ENCODE measurements around the gene ADD1. TPM values are rescaled to one million over a fixed set of nuclear protein-coding genes. Genes with fewer than 3 reads are reported as not detected.

Gene ADD1
- total and polyA plus RNA-seq, 2 experiments from 2014 or later, result 175 to 219 TPM

DNA sequence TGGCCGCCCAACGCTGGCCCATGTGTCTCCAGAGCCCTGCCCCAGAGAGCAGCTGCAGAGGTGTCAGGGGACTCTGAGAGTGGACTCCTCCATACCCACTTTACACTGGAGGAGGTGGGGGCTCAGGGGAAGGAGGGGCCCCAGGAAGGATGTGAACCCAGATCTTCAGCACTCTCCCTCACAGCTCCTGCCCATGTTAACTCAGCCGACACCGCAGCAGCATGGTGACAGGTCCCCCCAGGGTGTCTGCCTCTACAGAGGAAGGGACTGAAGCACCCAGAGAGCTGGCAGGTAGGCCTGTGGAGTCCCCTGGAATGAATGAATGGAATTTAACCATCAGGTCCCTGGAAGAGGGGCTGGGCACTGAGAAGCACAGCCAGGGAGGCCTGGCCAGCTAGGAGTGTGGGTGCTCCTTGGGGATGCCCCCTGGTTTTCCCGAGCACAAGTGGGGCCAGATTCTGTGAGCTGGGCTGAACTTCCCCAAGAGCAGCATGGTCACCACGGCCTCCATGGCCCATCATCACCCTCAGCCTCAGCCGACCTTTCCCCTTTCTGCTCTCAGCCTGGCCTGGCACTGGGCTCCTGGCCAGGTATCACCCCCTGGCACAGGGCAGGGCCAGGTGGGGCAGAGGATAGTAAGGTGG, 28.9 kb upstream of the ADD1 start:
- no peaks in the 10 kb centered on the region for H3K9me3 ChIP-seq (ENCODE audit: low read depth)
- no peak overlapping the region for H3K4me3 ChIP-seq
- H3K79me2 ChIP-seq (ENCODE audit: insufficient read depth), result peaks cover 85% of the 10 kb centered on the region
- peaks cover 11% of the 10 kb centered on the region for H3K4me1 ChIP-seq (ENCODE audit: insufficient read depth)
- WGBS, 2 experiments (ENCODE audit: low coverage in 1 of 2, low lambda C conversion rate in 2 of 2, missing lambda C conversion rate in 2 of 2), result 72 to 74% methylated on average over 7 of the region's 7 CpGs
- no peak overlapping the region for H3K4me2 ChIP-seq (ENCODE audit: unreplicated experiment)
- H2AFZ ChIP-seq, result no peak overlapping the region
- in situ Hi-C loops (cut with MboI), result no loop called here
- H3K9me2 ChIP-seq (ENCODE audit: insufficient read depth), result no peaks in the 10 kb centered on the region
- peaks cover 9% of the 10 kb centered on the region; the same call in 1 of the 2 replicates for H3F3A ChIP-seq (ENCODE audit: insufficient read depth)
- H4K20me1 ChIP-seq (ENCODE audit: insufficient read depth), result no peaks in the 10 kb centered on the region
- no peaks in the 10 kb centered on the region for H3K36me3 ChIP-seq (ENCODE audit: low read depth)
- H3K27ac ChIP-seq, result no peak overlapping the region
- no peak for DNase-seq
- no peaks in the 10 kb centered on the region for H3K27me3 ChIP-seq (replicated peaks; ENCODE audit: insufficient read depth)
- TF ChIP-seq EZH2phosphoT487 (IDR thresholded peaks at IDR 0.05; ENCODE audit: insufficient read depth, low read depth), result no peak
- TF ChIP-seq EZH2 (IDR thresholded peaks at IDR 0.05; ENCODE audit: insufficient read depth, poor library complexity, severe bottlenecking), result no peak
- H3K9ac ChIP-seq, result no peak overlapping the region

DNA sequence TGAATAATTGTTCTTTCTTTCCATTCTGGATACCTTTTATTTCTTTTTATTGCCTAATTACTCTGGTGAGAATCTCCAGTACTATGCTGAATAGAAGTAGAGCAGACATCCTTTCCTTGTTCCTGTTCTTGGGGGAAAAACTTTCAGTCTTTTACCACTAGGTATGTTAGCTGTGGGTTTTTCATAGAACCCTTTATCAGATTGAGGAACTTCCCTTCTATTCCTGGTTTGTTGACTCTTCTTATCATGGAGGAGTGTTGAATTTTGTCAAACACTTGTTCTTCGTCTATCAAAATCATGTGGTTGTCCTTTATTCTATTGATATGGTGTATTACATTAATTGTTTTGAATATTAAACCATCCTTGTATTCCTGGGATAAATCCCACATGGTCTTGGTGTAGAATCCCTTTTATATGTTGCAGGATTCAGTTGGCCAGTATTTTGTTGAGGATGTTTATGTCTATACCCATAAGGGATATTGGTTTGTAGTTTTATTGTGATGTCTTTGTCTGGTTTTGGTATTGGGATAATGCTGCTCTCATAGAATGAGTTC, 27.2 kb upstream of the ADD1 start:
- H3K9me3 ChIP-seq (ENCODE audit: low read depth), result no peaks in the 10 kb centered on the region
- no peaks in the 10 kb centered on the region for H3K36me3 ChIP-seq (ENCODE audit: low read depth)
- 98 to 100% methylated on average over 1 of the region's 1 CpG for WGBS, 2 experiments (ENCODE audit: low coverage in 1 of 2, low lambda C conversion rate in 2 of 2, missing lambda C conversion rate in 2 of 2)
- peaks cover 11% of the 10 kb centered on the region for H3K4me1 ChIP-seq (ENCODE audit: insufficient read depth)
- peaks cover 80% of the 10 kb centered on the region for H3K79me2 ChIP-seq (ENCODE audit: insufficient read depth)
- H3F3A ChIP-seq (ENCODE audit: insufficient read depth), result peaks cover 9% of the 10 kb centered on the region; the same call in 1 of the 2 replicates
- no peak for TF ChIP-seq EZH2phosphoT487 (IDR thresholded peaks at IDR 0.05; ENCODE audit: insufficient read depth, low read depth)
- no peak for TF ChIP-seq EZH2 (IDR thresholded peaks at IDR 0.05; ENCODE audit: insufficient read depth, poor library complexity, severe bottlenecking)
- H2AFZ ChIP-seq, result no peak overlapping the region
- in situ Hi-C loops (cut with MboI), result no loop called here
- no peaks in the 10 kb centered on the region for H3K9me2 ChIP-seq (ENCODE audit: insufficient read depth)
- H3K9ac ChIP-seq, result no peak overlapping the region
- H3K4me2 ChIP-seq (ENCODE audit: unreplicated experiment), result no peak overlapping the region
- H3K4me3 ChIP-seq, result no peak overlapping the region
- no peak overlapping the region for H3K27ac ChIP-seq
- no peak for DNase-seq
- no peaks in the 10 kb centered on the region for H3K27me3 ChIP-seq (replicated peaks; ENCODE audit: insufficient read depth)
- H4K20me1 ChIP-seq (ENCODE audit: insufficient read depth), result no peaks in the 10 kb centered on the region

DNA sequence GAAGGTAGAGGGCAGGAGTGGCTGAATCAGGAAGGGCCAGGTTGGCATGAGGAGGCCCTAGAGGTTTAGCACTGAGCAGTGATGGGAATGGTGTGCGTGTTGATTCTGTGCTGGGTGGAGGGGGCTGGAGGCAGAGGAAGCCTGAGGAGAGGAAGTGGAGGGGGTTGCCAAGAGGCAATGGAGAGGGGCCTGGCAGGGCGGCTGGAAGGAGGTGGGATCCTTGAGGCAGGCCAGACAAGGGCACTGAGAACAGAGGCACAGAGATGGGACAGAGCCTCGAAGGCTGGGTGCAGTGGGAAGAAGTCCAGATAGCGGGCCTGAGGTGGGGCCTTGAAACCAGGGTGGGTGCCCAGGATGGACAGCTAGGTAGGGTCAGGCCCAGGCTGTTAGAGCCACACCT, 26.5 kb upstream of the ADD1 start:
- Histone ChIP-seq H3K9me2 (ENCODE audit: insufficient read depth) (no peaks in the 10 kb centered on the region), H3K4me3 (no peak overlapping the region), H3K4me2 (ENCODE audit: unreplicated experiment) (no peak overlapping the region), H3K27me3 (replicated peaks; ENCODE audit: insufficient read depth) (no peaks in the 10 kb centered on the region), H3K9me3 (ENCODE audit: low read depth) (no peaks in the 10 kb centered on the region), H3K27ac (no peak overlapping the region), H4K20me1 (ENCODE audit: insufficient read depth) (no peaks in the 10 kb centered on the region), H2AFZ (no peak overlapping the region), H3K9ac (no peak overlapping the region), H3F3A (ENCODE audit: insufficient read depth) (peaks cover 9% of the 10 kb centered on the region; the same call in 1 of the 2 replicates), H3K36me3 (ENCODE audit: low read depth) (no peaks in the 10 kb centered on the region), H3K79me2 (ENCODE audit: insufficient read depth) (peaks cover 76% of the 10 kb centered on the region), H3K4me1 (ENCODE audit: insufficient read depth) (peaks cover 7% of the 10 kb centered on the region)
- WGBS, 2 experiments (ENCODE audit: low coverage in 1 of 2, low lambda C conversion rate in 2 of 2, missing lambda C conversion rate in 2 of 2), result 89 to 90% methylated on average over 4 of the region's 4 CpGs
- in situ Hi-C loops (cut with MboI), result no loop called here
- no peak for DNase-seq
- no peak for TF ChIP-seq EZH2phosphoT487 (IDR thresholded peaks at IDR 0.05; ENCODE audit: insufficient read depth, low read depth)
- no peak for TF ChIP-seq EZH2 (IDR thresholded peaks at IDR 0.05; ENCODE audit: insufficient read depth, poor library complexity, severe bottlenecking)

DNA sequence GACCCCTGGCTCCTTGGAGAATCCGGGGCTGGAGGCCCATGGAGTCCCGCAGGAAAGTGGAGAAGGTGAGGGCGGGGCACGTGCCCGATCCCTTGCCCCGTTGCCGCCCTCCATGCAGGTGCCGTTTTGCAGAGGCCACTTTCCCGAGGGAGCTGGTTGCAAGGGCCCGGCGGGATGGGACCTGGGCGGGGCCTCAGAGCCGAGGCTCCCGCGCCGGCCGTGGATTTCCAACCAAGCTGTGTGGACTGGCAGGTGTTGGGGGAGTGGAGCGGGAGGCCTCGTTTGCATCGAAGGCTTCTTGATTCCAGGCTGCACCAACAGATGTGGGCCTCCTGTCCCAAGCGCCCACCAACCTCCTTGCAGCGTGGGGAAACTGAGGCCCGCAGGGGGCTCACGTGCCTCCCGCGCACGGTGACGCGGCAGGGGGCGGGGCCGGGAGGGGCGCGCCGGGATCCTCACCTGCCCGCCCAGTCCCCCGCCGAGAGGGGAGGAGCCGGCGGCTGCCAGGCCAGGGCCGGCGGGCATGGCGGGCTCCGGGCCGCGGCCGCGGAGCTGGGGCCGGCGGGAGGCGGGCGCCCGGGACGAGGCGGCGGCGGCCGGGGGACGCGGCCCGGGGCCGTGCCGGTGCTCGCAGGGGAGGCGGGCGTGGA, 25.8 kb upstream of the ADD1 start:
- Histone ChIP-seq H3K27ac (no peak overlapping the region), H3K9ac (peak overlapping the region; percentile 76), H3K4me2 (ENCODE audit: unreplicated experiment) (peak overlapping the region; percentile 50), H4K20me1 (ENCODE audit: insufficient read depth) (no peaks in the 10 kb centered on the region), H2AFZ (no peak overlapping the region), H3K9me3 (ENCODE audit: low read depth) (no peaks in the 10 kb centered on the region), H3K27me3 (replicated peaks; ENCODE audit: insufficient read depth) (no peaks in the 10 kb centered on the region), H3K36me3 (ENCODE audit: low read depth) (no peaks in the 10 kb centered on the region), H3F3A (ENCODE audit: insufficient read depth) (peaks cover 9% of the 10 kb centered on the region; the same call in 1 of the 2 replicates), H3K79me2 (ENCODE audit: insufficient read depth) (peaks cover 70% of the 10 kb centered on the region), H3K9me2 (ENCODE audit: insufficient read depth) (no peaks in the 10 kb centered on the region), H3K4me3 (peak overlapping the region; percentile 72), H3K4me1 (ENCODE audit: insufficient read depth) (0 out of 2 replicates have a peak, but pooled peaks cover 3% of the 10 kb centered on the region)
- in situ Hi-C loops (cut with MboI), result no loop called here
- TF ChIP-seq EZH2 (IDR thresholded peaks at IDR 0.05; ENCODE audit: insufficient read depth, poor library complexity, severe bottlenecking), result no peak
- TF ChIP-seq EZH2phosphoT487 (IDR thresholded peaks at IDR 0.05; ENCODE audit: insufficient read depth, low read depth), result no peak
- peak; percentile 53 for DNase-seq
- 10 to 24% methylated on average over 22 to 61 of the region's 65 CpGs for WGBS, 2 experiments (ENCODE audit: low coverage in 1 of 2, low lambda C conversion rate in 2 of 2, missing lambda C conversion rate in 2 of 2)

All from GM23248 (cell line).